Choroid plexus epithelial cell (primary cell): Measurements from ENCODE around the gene DNAJC13.
A peak's percentile ranks its signal among the peaks of the same experiment; 100 is the strongest.

Experiments
- DNase-seq: peaks from one replicate; pipeline ENCODE4 v3.0.0-alpha.2; 2010; ENCODE audit warnings: low read depth
- H3K4me3 ChIP-seq: 2 replicates; pipeline ENCODE4 v1.5.1; 2011; ENCODE audit warnings: low read depth, mild to moderate bottlenecking, control low read depth, low read length, moderate library complexity
- CTCF ChIP-seq: conservative IDR thresholded peaks from 2 replicates; pipeline ENCODE4 v1.5.1; 2011; ENCODE audit warnings: low read depth, mild to moderate bottlenecking, control low read depth, inconsistent platforms, low read length, moderate library complexity

The DNAJC13 gene

GRCh38 chr3:132464066-132464465, 46.8 kb downstream of the DNAJC13 start:
- peak; percentile 81 for DNase-seq
- no peak overlapping the region for H3K4me3 ChIP-seq
- no peak for TF ChIP-seq CTCF

- TF ChIP-seq CTCF = no peak
- no peak for DNase-seq
- H3K4me3 ChIP-seq = no peak overlapping the region
Observed at GRCh38 chr3:132469326-132469725, 52.0 kb downstream of the DNAJC13 start.

GRCh38 chr3:132486099-132486498, 68.8 kb downstream of the DNAJC13 start:
- TF ChIP-seq CTCF = no peak
- H3K4me3 ChIP-seq = no peak overlapping the region
- DNase-seq = peak; percentile 58

- no peak for TF ChIP-seq CTCF
- no peak overlapping the region for H3K4me3 ChIP-seq
- DNase-seq = no peak
Observed at GRCh38 chr3:132488151-132488550, 70.8 kb downstream of the DNAJC13 start.

GRCh38 chr3:132499071-132499470, 81.8 kb downstream of the DNAJC13 start:
- no peak for TF ChIP-seq CTCF
- H3K4me3 ChIP-seq = no peak overlapping the region
- DNase-seq = no peak

GRCh38 chr3:132503559-132503958, 86.3 kb downstream of the DNAJC13 start:
- no peak for TF ChIP-seq CTCF
- no peak overlapping the region for H3K4me3 ChIP-seq
- no peak for DNase-seq

- no peak for TF ChIP-seq CTCF
- no peak overlapping the region for H3K4me3 ChIP-seq
- DNase-seq = peak; percentile 11
Observed at GRCh38 chr3:132504375-132504933, 87.2 kb downstream of the DNAJC13 start.
